Adrenal gland (tissue), 5 donors: Measurements from ENCODE around the gene SETD3.

ENCODE experiments used
- POLR2A ChIP-seq, 2 donors: fragments of 450-650 bp; IDR thresholded peaks; one replicate each; pipeline ENCODE4 v1.6.1; 2017; ENCODE audit warnings: antibody characterized with exemption in 2 of 2, mild to moderate bottlenecking in 2 of 2, moderate library complexity in 1 of 2
- TF ChIP-seq, protein P1 (sequence below), 6 experiments: fragments of 450-650 bp in 4 of 6; fragments of 200-600 bp in 2 of 6; sonication (generic) in 1 of 6; IDR thresholded peaks; 1 replicate in 5 of 6; 2 replicates in 1 of 6; pipeline versions ENCODE4 v1.5.1 to v1.8.0; 2016 to 2021; ENCODE audit warnings: antibody characterized with exemption in 6 of 6, mild to moderate bottlenecking in 2 of 6, moderate library complexity in 1 of 6
- donor health status: DM: no; HTN: no; CAD: no.

DNA sequence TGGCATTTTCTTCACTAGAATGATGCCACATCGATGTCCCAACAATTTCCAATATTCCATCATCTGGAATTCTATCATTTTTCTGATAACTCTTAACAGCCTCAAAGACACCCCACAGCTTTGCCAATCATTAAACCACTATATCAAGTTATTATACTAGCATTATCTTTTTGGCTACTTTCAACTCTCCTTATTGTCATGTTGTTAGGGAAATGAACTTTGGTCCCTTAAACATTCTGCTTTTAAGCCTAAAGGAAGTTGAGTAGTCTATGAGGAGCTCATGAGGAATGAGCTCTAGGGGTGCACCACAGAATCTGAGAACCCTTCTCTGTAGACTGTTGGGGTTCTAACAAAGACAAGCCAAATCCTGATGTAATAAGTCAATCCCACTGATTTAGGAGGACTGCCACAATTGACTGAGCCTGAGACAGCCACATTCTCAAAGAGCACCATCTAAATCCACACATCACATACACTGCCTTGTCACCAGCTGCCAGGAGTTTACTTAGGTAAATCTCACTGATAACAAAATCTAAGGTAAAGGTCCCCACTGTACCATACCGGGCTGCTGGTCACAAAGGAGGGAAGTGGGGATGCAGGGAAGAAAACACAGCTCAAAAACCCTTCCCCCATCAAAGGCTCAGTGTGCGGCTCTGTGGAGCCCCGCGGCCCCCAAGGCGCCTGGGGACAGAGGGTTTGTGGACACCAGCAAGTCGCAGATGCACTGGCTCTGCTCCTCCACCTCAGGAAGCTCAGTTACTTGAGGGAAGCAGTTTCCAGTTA, 58.2 kb downstream of the SETD3 start:
- TF ChIP-seq, protein P1, sequence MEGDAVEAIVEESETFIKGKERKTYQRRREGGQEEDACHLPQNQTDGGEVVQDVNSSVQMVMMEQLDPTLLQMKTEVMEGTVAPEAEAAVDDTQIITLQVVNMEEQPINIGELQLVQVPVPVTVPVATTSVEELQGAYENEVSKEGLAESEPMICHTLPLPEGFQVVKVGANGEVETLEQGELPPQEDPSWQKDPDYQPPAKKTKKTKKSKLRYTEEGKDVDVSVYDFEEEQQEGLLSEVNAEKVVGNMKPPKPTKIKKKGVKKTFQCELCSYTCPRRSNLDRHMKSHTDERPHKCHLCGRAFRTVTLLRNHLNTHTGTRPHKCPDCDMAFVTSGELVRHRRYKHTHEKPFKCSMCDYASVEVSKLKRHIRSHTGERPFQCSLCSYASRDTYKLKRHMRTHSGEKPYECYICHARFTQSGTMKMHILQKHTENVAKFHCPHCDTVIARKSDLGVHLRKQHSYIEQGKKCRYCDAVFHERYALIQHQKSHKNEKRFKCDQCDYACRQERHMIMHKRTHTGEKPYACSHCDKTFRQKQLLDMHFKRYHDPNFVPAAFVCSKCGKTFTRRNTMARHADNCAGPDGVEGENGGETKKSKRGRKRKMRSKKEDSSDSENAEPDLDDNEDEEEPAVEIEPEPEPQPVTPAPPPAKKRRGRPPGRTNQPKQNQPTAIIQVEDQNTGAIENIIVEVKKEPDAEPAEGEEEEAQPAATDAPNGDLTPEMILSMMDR (IDR thresholded peaks at IDR 0.05), result no peak
- no peak for TF ChIP-seq POLR2A (IDR thresholded peaks at IDR 0.05)
